GM19324 (cell line): Measurements from ENCODE around the gene RRAD.

ENCODE experiments used
- ATAC-seq: cut with Tn5 transposase; IDR thresholded peaks from one replicate; pipeline ENCODE4 v1.9.1; 2021; ENCODE audit warnings: mild to moderate bottlenecking, moderate library complexity; ENCODE audit not compliant: unreplicated experiment, low FRiP score

Gene RRAD

GRCh38 chr16:66886914-66887313 is 38.4 kb downstream of the RRAD start:
- no peak for ATAC-seq

- ATAC-seq: no peak
These were observed 39.0 kb downstream of the RRAD start for GRCh38 chr16:66886321-66886720.

DNA sequence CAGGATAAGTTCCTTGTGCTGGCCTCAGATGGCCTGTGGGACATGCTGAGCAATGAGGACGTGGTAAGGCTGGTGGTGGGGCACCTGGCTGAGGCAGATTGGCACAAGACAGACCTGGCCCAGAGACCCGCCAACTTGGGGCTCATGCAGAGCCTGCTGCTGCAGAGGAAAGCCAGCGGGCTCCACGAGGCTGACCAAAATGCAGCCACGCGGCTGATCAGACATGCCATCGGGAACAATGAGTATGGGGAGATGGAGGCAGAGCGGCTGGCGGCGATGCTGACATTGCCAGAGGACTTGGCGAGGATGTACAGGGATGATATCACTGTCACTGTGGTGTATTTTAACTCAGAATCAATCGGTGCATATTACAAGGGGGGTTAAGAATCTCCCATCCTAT is 39.8 kb downstream of the RRAD start:
- ATAC-seq: no peak

GRCh38 chr16:66882702-66883101 is 42.6 kb downstream of the RRAD start:
- ATAC-seq: no peak

- ATAC-seq: no peak
These were observed 43.3 kb downstream of the RRAD start for GRCh38 chr16:66881964-66882508.

DNA sequence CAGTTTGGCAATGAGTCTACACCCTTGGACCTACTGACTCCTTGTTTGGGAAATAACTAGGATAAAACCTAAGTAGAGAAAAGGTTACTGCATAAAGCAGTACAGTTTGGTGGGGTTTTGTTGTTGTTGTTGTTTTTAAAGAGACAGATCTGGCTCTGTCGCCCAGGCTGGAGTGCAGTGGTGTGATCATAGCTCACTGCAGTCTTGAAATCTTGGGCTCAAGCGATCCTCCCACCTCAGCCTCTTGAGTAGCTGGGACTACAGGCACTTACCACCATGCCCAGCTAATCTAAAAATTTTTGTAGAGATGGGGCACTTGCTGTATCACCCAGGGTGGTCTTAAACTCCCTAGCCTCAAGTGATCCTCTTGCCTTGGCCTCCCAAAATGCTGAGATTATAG is 43.8 kb downstream of the RRAD start:
- no peak for ATAC-seq

- no peak for ATAC-seq
These were observed 44.3 kb downstream of the RRAD start for GRCh38 chr16:66881014-66881417.

DNA sequence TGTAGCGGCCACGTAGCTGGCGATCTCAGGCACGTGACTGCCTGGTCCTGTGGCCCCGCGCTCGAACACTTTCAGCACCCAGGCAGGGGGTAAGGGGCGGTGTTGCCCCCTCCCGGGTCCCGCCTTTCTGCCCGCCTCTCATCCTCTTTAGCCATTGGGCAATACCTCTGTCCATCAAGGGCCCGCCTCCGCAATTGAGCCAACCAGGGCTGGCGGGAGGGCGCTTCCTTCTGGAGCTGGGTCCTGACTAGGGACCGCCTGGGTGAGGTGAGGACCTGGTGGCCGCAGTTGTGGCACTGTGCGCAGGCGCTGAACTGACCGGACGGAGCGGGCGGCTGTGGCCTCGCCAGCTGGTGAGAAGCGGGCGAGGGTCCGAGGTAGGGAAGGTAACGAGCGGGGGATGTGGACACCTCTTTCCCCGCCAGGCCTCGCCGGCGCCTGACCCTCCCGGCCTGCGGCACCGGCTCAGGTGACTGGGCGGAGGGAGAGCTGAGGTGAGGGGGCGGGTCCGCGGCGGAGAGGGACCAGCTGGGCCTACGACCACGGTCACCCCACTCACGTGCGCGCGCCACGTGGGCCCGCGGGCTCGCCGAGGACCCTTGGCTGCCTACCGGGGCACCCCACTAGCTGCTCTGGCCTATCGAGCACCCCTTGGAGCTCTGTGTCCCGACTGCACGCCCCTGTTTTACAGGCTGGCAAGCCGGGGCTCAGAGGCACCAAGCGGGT is 44.9 kb downstream of the RRAD start, which contains the start of gene PDP2:
Gene PDP2, plus strand, starts transcription at position 228 of the 726 bp plus-strand sequence. CDS start 3,770 bp downstream, outside the sequence.
- ATAC-seq: peak; percentile 99

GRCh38 chr16:66878067-66878466 is 47.3 kb downstream of the RRAD start:
- ATAC-seq: no peak

DNA sequence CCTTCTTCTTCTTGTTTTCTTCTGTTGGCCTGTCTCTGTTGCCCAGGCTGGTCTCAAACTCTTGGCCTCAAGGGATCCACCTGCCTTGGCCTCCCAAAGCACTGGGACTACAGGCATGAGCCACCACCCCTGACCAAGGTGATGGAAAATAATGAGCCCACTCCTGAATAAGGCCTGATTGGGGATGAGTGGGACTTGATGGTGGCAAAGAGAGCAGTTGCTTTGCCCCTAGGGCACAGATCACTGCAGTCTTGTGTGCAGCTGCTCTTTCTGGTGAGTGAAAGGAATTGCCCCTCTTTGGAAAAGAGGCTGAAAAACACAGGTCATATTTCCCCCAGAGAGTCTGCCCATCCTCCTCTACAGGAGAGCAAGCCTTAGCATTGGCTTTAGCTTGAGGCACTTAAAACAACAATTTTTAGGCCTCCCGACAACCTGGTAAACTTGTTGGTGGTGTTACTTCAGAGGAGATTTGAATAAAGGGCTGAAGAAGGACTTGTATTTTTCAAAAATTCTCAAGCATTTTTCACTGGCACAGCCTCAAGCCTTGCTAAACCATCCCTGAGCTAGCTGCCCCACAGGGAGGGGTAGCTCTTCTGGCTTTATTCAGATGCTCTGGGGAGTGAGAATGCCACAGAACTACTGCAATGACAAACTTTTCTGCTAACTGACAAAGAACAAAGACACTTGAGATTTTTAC is 51.1 kb downstream of the RRAD start:
- no peak for ATAC-seq

DNA sequence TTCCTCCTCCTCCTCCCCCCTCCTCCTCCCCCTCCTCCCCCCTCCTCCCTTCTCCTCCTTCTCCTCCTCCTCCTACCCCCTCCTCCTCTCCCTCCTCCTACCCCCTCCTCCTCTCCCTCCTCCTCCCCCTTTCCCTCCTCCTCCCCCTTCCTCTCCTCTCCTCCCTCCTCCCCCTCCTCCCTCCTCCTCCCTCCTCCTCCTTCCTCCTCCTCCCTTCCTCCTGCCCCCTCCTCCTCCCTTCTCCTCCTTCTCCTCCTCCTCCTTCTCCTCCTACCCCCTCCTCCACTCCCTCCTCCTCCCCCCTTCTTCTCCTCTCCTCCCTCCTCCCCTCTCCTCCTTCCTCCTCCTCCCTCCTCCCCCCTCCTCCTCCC is 51.7 kb downstream of the RRAD start:
- ATAC-seq: no peak

- ATAC-seq: peak; percentile 85
These were observed 52.2 kb downstream of the RRAD start for GRCh38 chr16:66872943-66873684.

- ATAC-seq: no peak
These were observed 52.8 kb downstream of the RRAD start for GRCh38 chr16:66872559-66872942.

DNA sequence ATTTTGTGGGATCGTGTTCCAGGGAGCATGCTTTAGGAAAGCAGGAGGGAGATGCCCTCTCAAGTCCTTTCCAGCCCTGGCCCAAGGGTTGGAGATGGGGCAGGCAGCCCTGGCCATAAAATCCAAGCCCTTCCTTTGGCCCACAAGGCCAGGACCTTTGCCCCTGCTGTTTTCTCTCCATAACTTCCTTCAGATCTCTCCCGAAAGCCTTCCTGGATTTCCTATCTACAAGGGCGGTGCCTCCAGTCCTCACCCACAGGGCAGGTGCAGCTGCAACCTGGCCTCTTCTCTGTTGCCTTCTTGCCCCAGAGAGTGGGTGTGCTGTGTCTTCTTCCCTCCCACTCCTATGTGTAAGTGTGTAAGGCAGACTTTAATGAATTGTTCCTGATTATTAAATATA is 53.5 kb downstream of the RRAD start:
- ATAC-seq: no peak
